Measurements from ENCODE around the gene TCF4.

The TCF4 gene

GRCh38 chr18:55508651-55509050, 79.3 kb downstream of the TCF4 start:
- ATAC-seq = no peak
- TF ChIP-seq ZNF70 (CRISPR knock-in tag; IDR thresholded peaks at IDR 0.05) (no peak), TSHZ2 (CRISPR knock-in tag; IDR thresholded peaks at IDR 0.05) (no peak), ZNF565 (CRISPR knock-in tag; conservative IDR thresholded peaks at IDR 0.05; ENCODE audit: low read depth) (no peak), GLIS3 (CRISPR knock-in tag; IDR thresholded peaks at IDR 0.05) (no peak), ISL1 (CRISPR knock-in tag; IDR thresholded peaks at IDR 0.05) (no peak), TOX (CRISPR knock-in tag; IDR thresholded peaks at IDR 0.05; ENCODE audit: borderline replicate concordance) (no peak), TCF4 (CRISPR knock-in tag; IDR thresholded peaks at IDR 0.05; ENCODE audit: borderline replicate concordance) (no peak), ZFP30 (CRISPR knock-in tag; IDR thresholded peaks at IDR 0.05) (no peak), CSDC2 (CRISPR knock-in tag; IDR thresholded peaks at IDR 0.05) (no peak), POU6F1 (CRISPR knock-in tag; IDR thresholded peaks at IDR 0.05; ENCODE audit: borderline replicate concordance, low read depth) (no peak), OSR1 (CRISPR knock-in tag; IDR thresholded peaks at IDR 0.05) (no peak), PPARA (CRISPR knock-in tag; IDR thresholded peaks at IDR 0.05; ENCODE audit: borderline replicate concordance) (no peak), BACH2 (CRISPR knock-in tag; IDR thresholded peaks at IDR 0.05; ENCODE audit: borderline replicate concordance) (no peak), ZC3H10 (CRISPR knock-in tag; IDR thresholded peaks at IDR 0.05) (no peak), RARB (CRISPR knock-in tag; IDR thresholded peaks at IDR 0.05) (no peak), SNAI2 (CRISPR knock-in tag; IDR thresholded peaks at IDR 0.05) (no peak)
- TF ChIP-seq, protein P1, sequence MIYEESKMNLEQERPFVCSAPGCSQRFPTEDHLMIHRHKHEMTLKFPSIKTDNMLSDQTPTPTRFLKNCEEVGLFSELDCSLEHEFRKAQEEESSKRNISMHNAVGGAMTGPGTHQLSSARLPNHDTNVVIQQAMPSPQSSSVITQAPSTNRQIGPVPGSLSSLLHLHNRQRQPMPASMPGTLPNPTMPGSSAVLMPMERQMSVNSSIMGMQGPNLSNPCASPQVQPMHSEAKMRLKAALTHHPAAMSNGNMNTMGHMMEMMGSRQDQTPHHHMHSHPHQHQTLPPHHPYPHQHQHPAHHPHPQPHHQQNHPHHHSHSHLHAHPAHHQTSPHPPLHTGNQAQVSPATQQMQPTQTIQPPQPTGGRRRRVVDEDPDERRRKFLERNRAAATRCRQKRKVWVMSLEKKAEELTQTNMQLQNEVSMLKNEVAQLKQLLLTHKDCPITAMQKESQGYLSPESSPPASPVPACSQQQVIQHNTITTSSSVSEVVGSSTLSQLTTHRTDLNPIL (CRISPR knock-in tag; IDR thresholded peaks at IDR 0.05; ENCODE audit: low read depth) = no peak

- no peak for TF ChIP-seq POU6F1 (CRISPR knock-in tag; IDR thresholded peaks at IDR 0.05; ENCODE audit: borderline replicate concordance, low read depth)
- no peak for TF ChIP-seq SNAI2 (CRISPR knock-in tag; IDR thresholded peaks at IDR 0.05)
- no peak for TF ChIP-seq ISL1 (CRISPR knock-in tag; IDR thresholded peaks at IDR 0.05)
- TF ChIP-seq CSDC2 (CRISPR knock-in tag; IDR thresholded peaks at IDR 0.05) = no peak
- TF ChIP-seq ESRRG (CRISPR knock-in tag; IDR thresholded peaks at IDR 0.05) = no peak
- no peak for TF ChIP-seq ZFP30 (CRISPR knock-in tag; IDR thresholded peaks at IDR 0.05)
- TF ChIP-seq, protein P1 (CRISPR knock-in tag; IDR thresholded peaks at IDR 0.05; ENCODE audit: low read depth) = no peak
- TF ChIP-seq RARB (CRISPR knock-in tag; IDR thresholded peaks at IDR 0.05) = no peak
- TF ChIP-seq ZNF565 (CRISPR knock-in tag; conservative IDR thresholded peaks at IDR 0.05; ENCODE audit: low read depth) = no peak
- no peak for ATAC-seq
Measured at GRCh38 chr18:55506074-55506473, 81.9 kb downstream of the TCF4 start.

DNA sequence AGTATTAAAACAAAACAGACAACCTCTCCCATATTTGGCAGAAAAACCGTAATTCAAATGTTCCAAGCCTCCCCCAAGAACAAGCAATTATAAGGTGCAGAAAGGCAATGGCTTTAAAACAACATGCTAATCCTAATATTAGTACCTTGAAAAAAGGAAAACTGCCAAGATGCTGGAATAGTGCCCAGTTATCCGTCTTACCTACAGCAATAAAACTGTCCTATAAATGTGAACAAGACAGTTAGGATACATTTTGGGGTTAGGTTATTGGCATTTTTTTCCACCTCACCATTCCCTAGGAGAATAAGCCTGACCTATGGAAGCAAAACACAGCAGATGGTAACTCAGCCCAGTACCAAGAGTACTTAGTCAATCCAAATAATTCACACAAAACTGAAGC, 83.2 kb downstream of the TCF4 start:
- ATAC-seq = no peak
- TF ChIP-seq CSDC2 (CRISPR knock-in tag; IDR thresholded peaks at IDR 0.05) = no peak
- TF ChIP-seq ARNTL (CRISPR knock-in tag; IDR thresholded peaks at IDR 0.05; ENCODE audit: borderline replicate concordance, low read depth) = no peak
- no peak for TF ChIP-seq ZFP3 (CRISPR knock-in tag; IDR thresholded peaks at IDR 0.05)
- no peak for TF ChIP-seq ZNF70 (CRISPR knock-in tag; IDR thresholded peaks at IDR 0.05)
- TF ChIP-seq GLIS3 (CRISPR knock-in tag; IDR thresholded peaks at IDR 0.05) = no peak
- no peak for TF ChIP-seq ZNF8 (CRISPR knock-in tag; IDR thresholded peaks at IDR 0.05)
- TF ChIP-seq, protein P1 (CRISPR knock-in tag; IDR thresholded peaks at IDR 0.05; ENCODE audit: low read depth) = no peak
- no peak for TF ChIP-seq OSR1 (CRISPR knock-in tag; IDR thresholded peaks at IDR 0.05)
- no peak for TF ChIP-seq CSRNP3 (CRISPR knock-in tag; IDR thresholded peaks at IDR 0.05)
- no peak for TF ChIP-seq ISL1 (CRISPR knock-in tag; IDR thresholded peaks at IDR 0.05)
- no peak for TF ChIP-seq PPARA (CRISPR knock-in tag; IDR thresholded peaks at IDR 0.05; ENCODE audit: borderline replicate concordance)
- no peak for TF ChIP-seq TSHZ2 (CRISPR knock-in tag; IDR thresholded peaks at IDR 0.05)

All from SK-N-SH treated with all-trans-retinoic acid at 6 μM for 48 hours (cell line).